OCI-LY3 (cell line): ENCODE data around the gene CDC42EP1.
"Not testable (repeated sequence)": the region's sequence is repeated elsewhere in the genome, so short reads cannot be mapped to it uniquely, and the experiment has no call there.

Experiments
- H2AFZ ChIP-seq: fragments of 200-600, 300-600 bp; shearing (Covaris generic); 2 replicates; pipeline ENCODE4 v1.6.0; 2014; ENCODE audit warnings: antibody characterized with exemption, low read depth, low read length
- H3K27ac ChIP-seq: fragments of 200-600, 300-600 bp; sonication (generic); 2 replicates; pipeline ENCODE4 v1.5.1; 2014; ENCODE audit warnings: mild to moderate bottlenecking, low read length, moderate library complexity, mixed read lengths
- H3K27me3 ChIP-seq: fragments of 200-600, 300-600 bp; sonication (generic); 2 replicates; pipeline ENCODE4 v1.6.1; 2014; ENCODE audit warnings: low read depth, low read length, mixed read lengths
- H3K36me3 ChIP-seq: fragments of 200-600, 300-600 bp; sonication (generic); replicated peaks from 2 replicates; pipeline ENCODE3; 2014; ENCODE audit warnings: low read depth, low read length, mixed read lengths
- H3K4me1 ChIP-seq: fragments of 300-600, 200-600 bp; sonication (generic); 2 replicates; pipeline ENCODE4 v1.6.1; 2014; ENCODE audit warnings: low read length, mixed read lengths
- H3K4me2 ChIP-seq: fragments of 200-600, 300-600 bp; sonication (generic); 2 replicates; pipeline ENCODE4 v1.6.1; 2014; ENCODE audit warnings: low read length, mixed read lengths
- H3K4me3 ChIP-seq: fragments of 300-600, 200-600 bp; sonication (generic); 2 replicates; pipeline ENCODE4 v1.5.1; 2014; ENCODE audit warnings: antibody characterized with exemption, mild to moderate bottlenecking, low read length, moderate library complexity
- H3K79me2 ChIP-seq: fragments of 300-600, 200-600 bp; shearing (Covaris generic); 2 replicates; pipeline ENCODE4 v1.6.1; 2014; ENCODE audit warnings: mild to moderate bottlenecking, low read length, mixed read lengths
- H3K9ac ChIP-seq: fragments of 300-600, 200-600 bp; shearing (Covaris generic); 2 replicates; pipeline ENCODE4 v1.6.0; 2014; ENCODE audit warnings: mild to moderate bottlenecking, low read length, moderate library complexity
- H3K9me3 ChIP-seq: fragments of 200-600, 300-600 bp; shearing (Covaris generic); 2 replicates; pipeline ENCODE4 v1.6.1; 2014; ENCODE audit warnings: low read length, mixed read lengths; ENCODE audit not compliant: insufficient read depth
- H4K20me1 ChIP-seq: fragments of 200-600, 300-600 bp; sonication (generic); 2 replicates; pipeline ENCODE4 v1.6.1; 2016; ENCODE audit warnings: low read length, mixed read lengths; ENCODE audit not compliant: insufficient read depth
- CTCF ChIP-seq: fragments of 200-600, 300-600 bp; sonication (generic); IDR thresholded peaks from 2 replicates; pipeline ENCODE4 v1.5.1; 2014; ENCODE audit warnings: antibody characterized with exemption, low read length, low read depth
- EZH2phosphoT487 ChIP-seq: fragments of 200-600 bp; shearing (Covaris generic); IDR thresholded peaks from 2 replicates; pipeline ENCODE4 v1.6.1; 2018; ENCODE audit warnings: antibody characterized with exemption, mixed run types, low read depth

CDC42EP1 gene

DNA sequence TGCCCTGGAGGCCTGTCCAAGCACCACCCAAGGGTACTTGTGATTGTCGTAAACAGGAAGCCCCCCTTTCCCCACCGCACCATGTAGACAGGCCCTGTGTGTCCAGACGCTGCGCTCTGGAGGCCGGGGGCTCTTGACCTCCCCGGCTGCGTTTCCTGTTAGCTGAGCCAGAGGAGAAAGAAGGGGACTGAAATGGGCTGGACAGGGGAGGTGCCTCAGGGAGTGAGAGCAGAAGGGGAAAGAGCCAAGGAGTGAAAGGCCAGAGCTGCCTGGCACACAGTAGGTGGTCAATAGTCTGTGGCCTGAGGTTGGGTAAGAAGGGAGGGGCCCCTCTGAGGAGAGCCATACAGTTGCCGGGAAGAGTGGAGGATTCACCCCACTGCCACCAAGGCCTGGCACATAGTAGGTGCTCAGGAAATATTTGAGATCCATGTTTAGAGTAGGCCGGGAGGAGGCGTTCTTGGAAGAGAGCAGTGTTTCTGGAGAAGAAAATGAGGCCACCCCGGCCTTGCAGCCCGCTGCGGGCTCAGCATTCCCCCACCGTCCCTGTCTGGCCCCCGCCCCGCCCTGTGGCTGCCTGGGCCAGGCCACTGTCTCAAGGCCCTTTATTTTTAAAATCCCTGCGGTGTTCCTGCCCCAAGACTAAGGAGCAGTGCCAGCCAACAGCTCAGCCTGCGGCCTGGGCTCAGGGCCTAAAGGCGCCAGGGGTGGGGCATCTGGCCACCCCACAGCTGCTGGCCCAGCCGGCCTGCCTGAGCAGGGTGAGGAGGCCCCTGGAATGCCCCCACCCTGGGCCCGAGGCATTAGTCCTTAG is 13.6 kb upstream of the CDC42EP1 start:
- Histone ChIP-seq H3K79me2 (no peaks in the 10 kb centered on the region), H2AFZ (no peak overlapping the region), H3K27ac (no peak overlapping the region), H4K20me1 (no peaks in the 10 kb centered on the region), H3K9me3 (no peaks in the 10 kb centered on the region), H3K4me3 (no peak overlapping the region), H3K4me1 (peaks cover 23% of the 10 kb centered on the region), H3K9ac (no peak overlapping the region), H3K4me2 (no peak overlapping the region), H3K36me3 (no peaks in the 10 kb centered on the region), H3K27me3 (peaks cover 12% of the 10 kb centered on the region)
- TF ChIP-seq EZH2phosphoT487 (no peak), CTCF (no peak)

- H4K20me1 ChIP-seq, result no peaks in the 10 kb centered on the region
- no peaks in the 10 kb centered on the region for H3K36me3 ChIP-seq
- H2AFZ ChIP-seq, result no peak overlapping the region
- no peak overlapping the region for H3K9ac ChIP-seq
- no peaks in the 10 kb centered on the region for H3K9me3 ChIP-seq
- TF ChIP-seq CTCF (no peak), EZH2phosphoT487 (no peak)
- no peak overlapping the region for H3K4me3 ChIP-seq
- no peak overlapping the region for H3K27ac ChIP-seq
- no peaks in the 10 kb centered on the region for H3K79me2 ChIP-seq
- H3K4me1 ChIP-seq, result peaks cover 16% of the 10 kb centered on the region
- H3K27me3 ChIP-seq, result peaks cover 13% of the 10 kb centered on the region
- H3K4me2 ChIP-seq, result no peak overlapping the region
These were observed 13.0 kb upstream of the CDC42EP1 start for GRCh38 chr22:37547251-37547741.

GRCh38 chr22:37549704-37550059 is 10.6 kb upstream of the CDC42EP1 start:
- TF ChIP-seq EZH2phosphoT487, result no peak
- Histone ChIP-seq H3K36me3 (no peaks in the 10 kb centered on the region), H3K79me2 (no peaks in the 10 kb centered on the region), H2AFZ (no peak overlapping the region), H3K27me3 (peaks cover 27% of the 10 kb centered on the region), H3K27ac (no peak overlapping the region), H3K9ac (no peak overlapping the region), H4K20me1 (no peaks in the 10 kb centered on the region), H3K9me3 (no peaks in the 10 kb centered on the region), H3K4me1 (peaks cover 9% of the 10 kb centered on the region), H3K4me3 (no peak overlapping the region), H3K4me2 (no peak overlapping the region)

GRCh38 chr22:37550921-37551320 is 9.4 kb upstream of the CDC42EP1 start:
- not testable (repeated sequence) for H3K27ac ChIP-seq, H3K9me3 ChIP-seq, H3K4me2 ChIP-seq, H3K79me2 ChIP-seq, H3K4me3 ChIP-seq, H4K20me1 ChIP-seq, H3K9ac ChIP-seq, H3K36me3 ChIP-seq, H3K4me1 ChIP-seq, H2AFZ ChIP-seq
- peaks cover 31% of the 10 kb centered on the region for H3K27me3 ChIP-seq

GRCh38 chr22:37551981-37552380 is 8.3 kb upstream of the CDC42EP1 start:
- Histone ChIP-seq H3K27me3 (peaks cover 42% of the 10 kb centered on the region), H2AFZ (no peak overlapping the region), H3K36me3 (no peaks in the 10 kb centered on the region), H3K27ac (no peak overlapping the region), H3K79me2 (no peaks in the 10 kb centered on the region), H3K4me1 (no peaks in the 10 kb centered on the region), H3K4me2 (no peak overlapping the region), H4K20me1 (no peaks in the 10 kb centered on the region), H3K9me3 (no peaks in the 10 kb centered on the region), H3K4me3 (no peak overlapping the region), H3K9ac (no peak overlapping the region)
- TF ChIP-seq CTCF (no peak), EZH2phosphoT487 (no peak)
